Medulla oblongata (tissue), 1 donor: Measurements from ENCODE around the gene S100A9.
"Not testable (repeated sequence)": the region's sequence is repeated elsewhere in the genome, so short reads cannot be mapped to it uniquely, and the experiment has no call there.

Source experiments
- DNase-seq: peaks from one replicate; pipeline ENCODE4 v3.0.0-alpha.2; 2015; ENCODE audit errors: extremely low spot score

The S100A9 gene

DNA sequence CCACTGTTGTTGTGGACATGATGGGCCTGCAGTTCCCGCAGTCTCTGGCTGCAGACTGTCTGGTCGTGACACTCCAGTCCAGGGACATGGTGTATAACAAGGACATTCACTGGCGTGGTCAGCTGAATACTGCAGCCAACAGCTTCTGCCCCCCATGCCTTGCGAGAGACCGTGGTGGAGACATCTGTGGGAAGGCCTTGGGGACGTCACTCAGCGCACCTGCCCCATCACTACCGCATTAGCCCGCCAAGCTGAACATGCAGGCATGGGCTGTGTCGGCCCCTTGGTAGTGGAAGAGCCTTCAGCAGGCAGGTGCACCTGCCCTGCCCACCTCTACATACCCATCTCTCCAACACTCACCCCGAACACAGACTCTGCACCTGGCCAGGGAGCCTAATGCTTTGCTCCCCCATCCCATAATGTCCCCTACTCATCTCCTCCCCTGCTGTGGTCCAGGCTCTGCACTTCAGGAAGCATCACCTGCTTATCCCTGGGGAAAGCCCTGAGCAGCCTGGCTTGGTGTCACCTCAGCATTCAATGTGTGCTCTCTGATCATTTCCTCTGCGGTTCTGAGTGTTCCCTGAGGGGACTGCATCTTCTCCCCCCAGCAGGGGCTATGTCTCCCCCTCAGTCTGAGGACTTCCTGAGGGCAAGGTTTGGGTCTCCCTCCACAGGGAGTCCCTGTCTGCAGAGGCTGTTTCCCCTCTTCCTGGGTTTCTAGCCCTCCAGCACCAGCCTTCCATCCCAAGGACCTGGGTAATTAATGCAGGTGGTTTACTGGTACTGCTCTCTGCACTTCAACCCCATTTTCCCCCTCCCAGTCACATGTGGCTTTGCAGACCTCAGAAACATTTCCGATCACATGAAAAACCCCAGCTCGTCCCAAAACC, 12.2 kb upstream of the S100A9 start:
- DNase-seq: no peak

DNA sequence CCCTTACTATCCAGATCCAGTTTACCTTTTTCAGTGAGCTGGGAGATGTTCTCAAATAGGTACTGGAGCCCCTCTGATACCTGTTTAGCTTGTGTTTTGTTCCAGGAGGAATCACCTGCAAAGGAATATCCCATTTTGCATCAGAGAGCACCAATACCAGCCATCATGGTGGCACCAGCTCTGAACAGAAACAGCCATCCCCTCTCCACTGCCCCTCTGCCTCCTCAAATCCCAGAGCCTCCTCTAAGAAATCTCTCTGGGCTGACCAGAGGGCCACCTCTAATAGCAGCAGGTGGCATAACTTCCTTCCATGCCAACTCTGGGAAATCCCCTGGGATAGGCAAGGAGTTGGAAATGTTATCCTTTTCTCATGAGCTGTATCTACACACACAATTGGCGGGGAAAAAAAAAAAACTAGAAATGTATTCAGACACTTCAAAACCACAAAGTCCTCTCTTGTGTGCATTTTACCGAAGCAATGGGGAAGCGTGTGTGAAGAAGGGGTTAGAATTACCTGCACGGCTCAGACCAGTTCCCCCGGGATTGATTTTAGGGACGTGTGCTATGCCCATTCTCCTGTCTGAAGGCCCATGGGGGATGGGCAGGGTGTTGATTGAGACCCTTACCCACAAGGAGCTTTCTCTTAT, 11.5 kb upstream of the S100A9 start:
- no peak for DNase-seq

DNA sequence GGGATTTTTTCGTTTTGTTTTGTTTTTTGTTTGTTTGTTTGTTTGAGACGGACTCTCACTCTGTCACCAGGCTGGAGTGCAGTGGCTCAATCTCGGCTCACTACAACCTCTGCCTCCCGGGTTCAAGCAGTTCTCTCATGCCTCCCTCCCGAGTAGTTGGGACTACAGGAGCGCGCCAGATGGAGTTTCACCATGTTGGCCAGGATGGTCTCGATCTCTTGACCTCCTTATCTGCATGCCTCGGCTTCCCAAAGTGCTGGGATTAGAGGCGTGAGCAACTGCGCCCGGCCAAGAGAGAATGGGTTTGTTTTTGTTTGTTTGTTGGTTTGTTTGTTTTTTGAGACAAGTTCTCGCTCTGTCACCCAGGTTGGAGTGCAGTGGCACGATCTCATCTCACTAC, 10.6 kb upstream of the S100A9 start:
- DNase-seq: not testable (repeated sequence)

DNA sequence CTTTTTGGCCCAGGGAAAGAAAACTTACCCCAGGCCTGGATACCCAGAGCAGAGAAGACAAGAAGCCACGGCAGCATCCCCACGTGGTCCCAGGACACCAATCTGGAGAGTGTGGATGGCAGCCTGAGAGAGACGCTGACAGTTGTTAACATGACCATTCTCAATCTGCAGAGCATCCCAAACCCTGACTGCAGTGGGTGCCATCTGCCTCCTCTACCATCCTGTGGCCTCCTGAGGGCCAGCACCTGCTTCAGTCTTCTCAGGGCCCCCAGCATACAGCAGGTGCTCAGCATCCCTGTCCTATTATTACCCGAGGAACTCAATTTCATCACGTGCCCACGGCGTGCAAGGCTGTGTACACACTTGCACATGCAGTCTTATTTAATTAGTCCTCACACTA, 9.8 kb upstream of the S100A9 start:
- DNase-seq: no peak

DNA sequence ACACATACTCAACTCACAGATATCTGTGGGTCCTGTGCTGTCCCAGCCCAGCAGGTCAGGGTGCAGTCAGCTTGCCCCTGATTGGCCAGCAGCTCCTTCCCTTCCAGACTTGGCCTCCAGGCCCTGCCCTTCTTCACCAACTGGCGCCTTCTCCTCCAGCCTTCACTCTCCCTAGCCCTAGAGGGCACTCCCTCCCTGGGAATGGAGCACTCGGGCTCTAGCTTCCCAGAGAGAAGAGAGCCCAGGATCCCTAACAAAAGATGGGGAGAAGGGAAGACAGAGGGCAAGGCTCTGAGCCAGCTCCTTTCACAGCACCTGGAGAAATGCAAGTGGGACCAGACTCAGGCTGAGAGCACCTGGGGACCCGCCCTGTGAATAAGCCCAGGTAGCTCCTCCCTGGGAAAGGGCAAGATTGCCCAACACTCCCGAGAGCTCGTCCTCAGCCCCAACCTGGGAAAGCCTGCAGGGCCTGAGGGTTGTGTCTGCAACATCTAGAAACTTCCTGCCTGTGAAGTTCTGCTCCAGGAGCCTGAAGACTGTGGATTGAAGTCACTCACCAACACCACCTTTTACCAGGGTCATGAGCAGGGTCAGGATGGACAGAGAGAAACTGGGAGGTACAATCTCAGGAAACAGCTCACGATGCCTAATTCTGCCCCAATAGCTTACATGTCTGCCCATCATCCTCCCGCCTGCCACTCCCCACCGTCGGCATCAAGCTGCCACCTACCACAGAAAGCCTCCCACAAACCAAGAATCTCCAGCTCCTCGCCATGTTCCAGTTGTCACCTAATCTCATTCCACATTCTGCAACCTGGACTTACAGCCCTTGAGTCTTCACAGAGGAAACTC, 8.9 kb upstream of the S100A9 start, which contains the start of gene PGLYRP4:
TSS of gene PGLYRP4 (minus strand) at position 331 of the 852 bp plus-strand sequence. CDS start 909 bp downstream, outside the sequence.
- DNase-seq: no peak

DNA sequence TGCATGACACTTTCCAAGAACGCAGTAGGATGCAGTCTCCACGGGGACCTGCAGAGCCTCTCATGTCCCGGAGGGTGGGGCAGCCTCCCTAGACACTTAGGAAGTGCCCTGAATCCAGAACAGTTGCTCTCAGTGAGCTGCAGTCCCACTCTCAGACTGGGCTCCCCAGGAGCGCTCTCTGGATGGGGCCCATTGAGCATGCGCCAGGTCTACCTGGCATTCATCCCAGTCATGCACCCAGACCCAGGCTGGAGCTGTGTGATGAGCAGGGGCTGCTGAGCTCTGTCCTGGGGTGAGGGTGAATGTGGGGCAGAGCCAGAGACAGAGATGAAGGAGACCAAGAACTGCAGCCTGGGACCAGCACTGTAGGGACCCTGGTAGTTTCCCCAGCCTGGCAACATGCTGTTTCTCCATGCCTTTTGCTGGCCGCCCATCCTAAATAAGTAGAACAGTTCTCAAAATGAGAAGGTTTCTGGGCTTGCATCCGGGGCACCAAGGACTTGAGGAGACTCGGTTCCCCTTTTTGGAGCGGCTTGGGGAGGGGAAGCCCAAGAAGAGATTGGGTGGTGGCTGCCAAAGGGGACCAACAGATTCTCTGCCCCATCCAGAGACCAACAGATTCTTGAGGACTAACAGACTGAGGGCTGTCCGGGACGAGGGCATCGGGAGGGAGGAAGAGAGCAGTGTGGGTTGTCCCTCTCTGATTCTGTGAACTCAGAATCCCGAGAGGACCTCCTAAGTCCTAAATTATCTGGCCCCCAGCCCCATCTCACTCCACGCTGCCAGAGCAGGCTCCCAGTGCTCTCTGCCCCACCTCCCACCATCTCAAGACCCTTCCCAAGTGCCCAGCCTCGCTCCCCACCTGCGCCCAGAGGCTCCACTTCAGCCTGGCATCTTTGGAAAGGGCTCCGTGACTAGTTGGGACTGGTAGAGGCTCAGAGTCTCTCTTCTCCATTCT, 8.0 kb upstream of the S100A9 start:
- no peak for DNase-seq

DNA sequence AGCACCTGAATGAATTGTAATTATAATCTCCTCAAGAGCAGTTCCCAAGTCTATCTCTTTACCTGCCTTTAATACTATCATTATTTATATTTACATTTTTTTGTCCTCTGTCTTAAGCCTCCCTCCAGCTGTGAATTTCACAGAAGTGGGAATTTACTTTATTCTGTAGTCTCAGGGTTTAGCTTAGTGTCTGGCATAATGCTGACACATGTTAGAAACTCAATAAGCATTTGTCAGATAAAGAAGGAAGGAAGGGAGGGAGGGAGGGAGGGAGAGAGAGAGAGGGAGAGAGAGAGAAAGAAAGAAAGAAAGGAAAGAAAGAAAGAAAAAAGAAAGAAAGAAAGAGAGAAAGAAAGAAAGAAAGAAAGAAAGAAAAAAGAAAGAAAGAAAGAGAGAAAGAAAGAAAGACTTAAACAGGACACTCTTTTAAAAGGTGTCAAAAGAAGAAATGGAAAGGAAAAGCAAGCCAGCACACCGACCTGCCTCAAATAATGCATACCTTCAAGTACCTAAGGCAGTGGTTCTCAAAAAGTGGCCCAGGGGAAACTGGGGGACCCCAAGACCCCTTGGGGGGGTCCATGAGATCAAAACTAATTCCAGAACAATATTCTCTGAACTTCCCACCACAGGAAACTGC, 7.2 kb upstream of the S100A9 start:
- DNase-seq: no peak

DNA sequence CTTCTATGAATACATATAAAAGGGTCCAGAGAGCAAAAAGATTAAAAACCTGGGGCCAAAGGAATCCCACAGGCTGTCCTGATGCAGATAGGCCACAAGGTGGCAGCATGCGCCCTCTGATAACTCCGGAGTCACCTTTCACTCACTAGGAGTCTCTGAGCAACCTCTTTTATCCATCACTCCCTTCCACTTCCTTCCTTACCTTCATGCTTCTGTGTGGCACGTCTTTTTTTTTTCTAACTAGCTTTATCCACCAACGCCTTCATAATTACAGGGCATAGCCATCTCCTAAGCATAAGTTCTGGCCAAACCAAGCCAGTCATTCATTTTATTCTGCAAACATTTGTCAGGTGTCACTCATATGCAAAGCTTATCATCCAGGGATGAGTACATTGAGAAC, 5.1 kb upstream of the S100A9 start:
- peak; percentile 71 for DNase-seq

DNA sequence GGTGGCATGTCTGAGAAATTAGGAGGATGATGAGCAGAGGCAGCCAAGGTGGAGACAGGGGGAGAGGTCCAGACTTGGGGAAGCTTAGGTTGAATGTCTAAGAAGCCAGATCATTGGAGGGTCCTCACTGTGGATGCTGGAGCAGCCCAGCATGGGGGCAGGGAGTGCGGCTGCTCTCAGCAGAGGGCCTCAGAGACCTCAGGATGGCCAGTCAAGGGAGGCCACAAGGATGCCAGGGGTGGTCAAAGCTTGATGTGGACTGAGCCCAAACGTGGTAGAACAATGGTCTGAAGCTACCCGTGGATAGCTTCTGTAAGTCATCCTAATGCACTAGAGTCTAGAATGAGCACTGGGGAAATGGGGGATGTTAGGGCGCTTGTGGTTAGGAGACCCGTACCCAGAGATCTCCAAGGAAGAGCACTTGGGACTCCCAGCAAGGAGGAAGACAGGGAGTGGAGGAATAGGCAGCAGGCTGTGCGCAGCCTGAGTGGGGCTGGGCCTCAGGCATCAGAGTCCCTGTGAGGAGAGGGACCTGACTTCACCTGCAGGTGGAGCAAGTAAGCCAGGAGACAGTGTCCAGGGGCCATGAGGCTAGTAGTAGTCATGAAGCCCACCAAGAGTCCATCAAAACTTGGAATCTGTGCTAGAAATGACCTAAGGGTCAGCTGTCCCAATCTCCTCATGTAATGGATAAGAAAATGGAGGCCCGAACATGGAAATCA, 4.3 kb upstream of the S100A9 start:
- DNase-seq: no peak

DNA sequence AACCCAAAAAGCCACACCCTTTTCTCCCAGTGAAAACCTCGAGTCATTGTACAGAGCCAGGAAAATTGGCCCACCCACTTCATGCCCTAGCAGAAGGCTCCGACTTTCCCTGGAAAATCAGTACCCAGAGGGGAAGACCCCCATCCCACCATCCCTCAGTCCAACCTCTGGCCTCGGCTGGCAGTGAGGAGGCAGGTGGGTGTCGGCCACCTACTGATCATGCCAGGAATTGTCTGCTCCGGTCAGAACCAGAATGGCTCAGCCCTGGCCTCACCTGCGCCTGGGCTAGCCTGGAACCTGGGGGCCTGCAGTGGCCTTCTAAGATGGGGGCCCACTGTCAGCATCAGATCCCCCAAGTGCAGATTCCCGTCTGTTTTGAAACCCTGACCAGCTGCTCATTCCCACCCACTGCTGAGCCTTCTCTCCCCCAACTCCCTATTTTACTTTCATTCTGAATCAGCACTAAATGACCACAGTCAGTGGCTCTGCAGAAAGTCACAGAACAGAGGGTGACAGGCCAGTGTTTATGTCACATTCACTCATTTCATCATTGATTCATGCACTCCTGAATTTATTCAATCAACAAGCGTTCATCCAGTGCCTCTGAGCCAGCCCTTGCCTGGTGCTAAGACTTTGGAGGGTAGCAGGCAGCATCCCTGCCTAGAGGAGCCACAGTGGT, 3.0 kb upstream of the S100A9 start:
- DNase-seq: no peak

DNA sequence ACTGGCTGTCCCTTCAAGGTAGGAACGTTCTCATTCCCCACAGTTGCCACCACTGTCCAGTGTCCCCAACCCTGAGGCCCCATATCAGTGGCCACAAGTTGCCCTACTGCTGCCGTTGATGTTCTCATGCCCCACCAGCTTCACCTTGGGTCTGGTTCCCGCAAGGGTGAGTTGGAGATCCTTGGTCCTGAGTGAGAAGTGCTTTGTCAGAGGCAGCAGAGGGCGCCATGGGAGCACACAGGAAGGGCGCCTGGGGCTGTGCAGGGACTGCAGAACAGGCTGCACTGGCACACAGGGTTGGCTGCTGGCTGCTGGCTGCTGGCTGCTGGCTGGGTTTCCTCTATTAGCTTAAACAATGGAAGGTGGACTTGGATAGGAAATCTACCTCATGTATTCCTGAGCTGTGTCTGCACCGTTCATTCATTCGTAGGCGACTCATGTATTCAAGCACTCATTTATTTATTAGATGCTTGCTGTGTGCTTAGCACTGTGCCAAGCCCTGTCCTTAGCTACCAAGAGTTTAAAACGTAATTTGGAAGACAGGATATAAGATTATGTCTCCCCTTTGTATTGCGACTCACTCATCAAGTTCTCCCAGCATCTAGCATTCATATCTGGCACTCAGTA, 2.1 kb upstream of the S100A9 start:
- no peak for DNase-seq

DNA sequence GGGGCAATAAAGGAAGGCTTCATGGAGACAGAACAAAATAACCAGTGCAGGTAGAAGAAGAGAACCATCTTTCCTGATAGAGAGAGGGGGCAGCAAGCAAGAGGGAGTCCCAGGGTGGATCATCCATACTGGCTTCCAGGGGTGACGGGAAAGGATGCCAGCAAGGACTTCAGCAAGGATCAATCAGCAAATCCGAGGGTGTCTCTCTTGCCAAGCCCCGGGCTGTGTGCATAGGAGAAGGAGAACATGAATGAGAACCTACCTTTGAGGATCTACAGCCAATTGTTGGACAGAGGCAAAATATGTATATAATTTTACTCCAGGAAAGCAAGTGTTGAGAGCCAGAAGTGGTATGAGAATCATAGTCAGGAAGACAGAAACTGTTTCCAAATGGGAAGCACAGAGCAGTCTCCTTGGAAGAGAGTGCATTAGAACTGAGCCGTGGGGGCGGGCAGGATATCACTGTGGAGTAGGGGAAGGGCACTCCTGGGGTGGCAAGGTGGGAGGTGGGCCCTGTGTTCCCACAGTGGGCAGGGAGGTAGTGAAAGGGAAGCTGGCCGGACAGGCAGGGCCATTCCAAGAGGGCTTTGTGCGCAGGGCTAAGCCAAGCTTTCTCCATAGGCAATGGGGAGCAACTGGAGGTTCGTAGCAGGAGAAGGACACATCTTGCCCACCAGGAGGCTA, 1.1 kb upstream of the S100A9 start:
- no peak for DNase-seq

DNA sequence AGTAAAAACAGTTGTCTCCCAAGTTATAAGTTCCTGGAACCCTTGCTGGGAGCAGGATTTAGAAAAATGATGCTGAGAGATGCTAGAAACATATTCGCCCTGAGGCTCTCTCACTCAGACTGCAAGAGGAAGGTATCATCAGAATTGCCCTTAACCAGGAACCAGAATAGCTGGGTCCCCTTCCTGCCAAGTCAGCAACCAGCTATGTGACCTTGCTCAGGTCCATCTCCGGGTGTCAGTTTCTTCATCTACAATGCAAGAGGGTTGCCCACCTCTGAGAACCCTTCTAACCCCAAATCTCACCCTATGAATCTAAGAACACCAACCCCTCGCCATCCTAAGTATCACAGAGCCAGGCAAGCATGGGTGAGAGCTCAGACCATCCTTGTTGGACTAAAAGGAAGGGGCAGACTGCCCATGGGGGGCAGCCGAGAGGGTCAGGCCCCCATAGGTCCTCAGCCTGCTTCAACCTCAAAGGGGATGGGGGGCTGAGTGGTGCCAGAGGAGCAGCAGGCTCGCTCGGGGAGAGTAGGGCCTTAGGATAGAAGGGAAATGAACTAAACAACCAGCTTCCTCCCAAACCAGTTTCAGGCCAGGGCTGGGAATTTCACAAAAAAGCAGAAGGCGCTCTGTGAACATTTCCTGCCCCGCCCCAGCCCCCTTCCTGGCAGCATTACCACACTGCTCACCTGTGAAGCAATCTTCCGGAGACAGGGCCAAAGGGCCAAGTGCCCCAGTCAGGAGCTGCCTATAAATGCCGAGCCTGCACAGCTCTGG, 390 bp upstream of the S100A9 start:
- no peak for DNase-seq

DNA sequence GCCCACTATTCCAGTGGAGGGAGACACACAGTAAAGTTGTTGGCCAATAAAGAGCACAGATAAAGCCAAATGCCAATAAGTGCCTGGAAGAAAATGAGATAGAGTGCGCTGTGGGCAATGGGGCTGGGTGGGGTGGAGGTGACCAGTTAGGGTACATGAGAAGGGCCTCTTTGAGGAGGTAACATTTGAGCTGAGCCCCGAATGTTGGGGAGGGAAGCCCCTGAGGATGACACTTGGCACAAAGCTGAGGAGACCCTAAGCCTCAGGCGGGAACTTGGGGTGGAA, 979 bp downstream of the S100A9 start:
- no peak for DNase-seq

DNA sequence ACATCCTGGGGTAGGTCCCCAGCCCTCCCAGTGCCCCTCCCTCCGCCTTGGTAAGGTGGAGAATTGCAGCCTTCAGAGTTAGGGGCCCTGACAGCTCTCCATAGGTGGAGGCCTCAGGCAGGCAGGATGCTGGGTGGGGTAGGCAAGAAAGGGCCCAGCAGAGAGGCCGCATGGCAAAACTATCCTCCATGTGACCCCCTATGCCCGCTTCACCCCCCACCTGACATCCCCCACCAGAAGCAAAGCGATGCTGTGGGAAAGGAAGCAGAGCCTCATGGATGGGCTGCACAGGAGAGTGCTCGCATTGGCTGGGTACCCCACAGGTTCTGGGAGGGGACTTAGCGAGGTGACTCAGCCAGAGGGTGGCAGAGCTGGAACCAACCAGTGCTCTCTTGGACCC, 1.6 kb downstream of the S100A9 start:
- no peak for DNase-seq

DNA sequence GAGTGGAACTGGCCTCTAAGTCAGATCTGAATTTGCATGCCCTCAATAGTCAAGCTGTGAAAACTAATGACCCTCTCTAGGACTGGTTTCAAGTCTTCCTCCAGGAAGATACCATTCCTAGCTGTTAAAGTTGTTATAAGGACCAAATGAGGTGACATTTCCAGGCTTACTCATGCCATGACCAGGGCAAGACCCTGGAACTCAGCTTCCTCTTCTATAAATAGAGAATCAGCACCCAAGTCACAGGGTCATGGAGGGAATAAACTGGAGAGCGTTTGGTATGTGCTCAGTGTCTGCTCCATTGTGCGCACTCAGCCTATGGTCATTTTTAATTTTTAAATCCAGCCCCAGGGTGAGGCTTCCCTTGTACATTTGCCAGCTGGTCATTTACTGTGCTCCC, 2.5 kb downstream of the S100A9 start:
- DNase-seq: peak; percentile 7

DNA sequence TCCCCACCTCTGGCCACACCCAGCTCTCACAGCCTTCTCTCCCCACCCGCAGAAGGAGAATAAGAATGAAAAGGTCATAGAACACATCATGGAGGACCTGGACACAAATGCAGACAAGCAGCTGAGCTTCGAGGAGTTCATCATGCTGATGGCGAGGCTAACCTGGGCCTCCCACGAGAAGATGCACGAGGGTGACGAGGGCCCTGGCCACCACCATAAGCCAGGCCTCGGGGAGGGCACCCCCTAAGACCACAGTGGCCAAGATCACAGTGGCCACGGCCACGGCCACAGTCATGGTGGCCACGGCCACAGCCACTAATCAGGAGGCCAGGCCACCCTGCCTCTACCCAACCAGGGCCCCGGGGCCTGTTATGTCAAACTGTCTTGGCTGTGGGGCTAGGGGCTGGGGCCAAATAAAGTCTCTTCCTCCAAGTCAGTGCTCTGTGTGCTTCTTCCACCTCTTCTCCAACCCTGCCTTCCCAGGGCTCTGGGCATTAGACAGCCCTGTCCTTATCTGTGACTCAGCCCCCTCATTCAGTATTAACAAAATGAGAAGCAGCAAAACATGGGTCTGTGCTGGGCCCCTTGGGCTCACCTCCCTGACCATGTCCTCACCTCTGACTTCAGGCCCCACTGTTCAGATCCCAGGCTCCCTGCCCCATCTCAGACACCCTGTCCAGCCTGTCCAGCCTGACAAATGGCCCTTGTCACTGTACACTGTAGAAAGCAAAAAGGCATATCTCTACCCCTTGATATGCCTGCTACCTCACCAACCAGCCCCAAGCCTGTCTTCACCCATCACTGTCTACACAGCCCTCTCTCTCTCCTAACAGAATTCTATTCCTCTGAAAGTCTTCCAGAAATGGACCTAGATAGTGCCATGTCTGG, 3.2 kb downstream of the S100A9 start:
- DNase-seq: no peak
